ENCODE measurements around the gene LEFTY2. TPM values are rescaled to one million over a fixed set of nuclear protein-coding genes. Genes with fewer than 3 reads are reported as not detected.

Gene LEFTY2
- total and polyA plus RNA-seq, 9 of the 15 experiments (the other 6 are each of a cell fraction or from before 2014, with no cell fraction given) = 0.04 to 0.14 TPM; not detected in 7

GRCh38 chr1:225928186-225929175, 12.5 kb downstream of the LEFTY2 start (continued):
- TF ChIP-seq KDM1A (IDR thresholded peaks at IDR 0.05) (peak; percentile 95 to 97), CBX3 (IDR thresholded peaks at IDR 0.05; ENCODE audit: borderline replicate concordance in 1 of 2, low read length in 2 of 2) (peak in 1 of 2 experiments; percentile 88; a peak in 1 of 3 replicates), HES1 (IDR thresholded peaks at IDR 0.05; ENCODE audit: low read depth) (peak; percentile 81), EZH2 (IDR thresholded peaks at IDR 0.05; ENCODE audit: borderline replicate concordance, low read depth, low read length) (peak; percentile 86; the same call in 1 of the 2 replicates), PBX2 (CRISPR knock-in tag; IDR thresholded peaks at IDR 0.05; ENCODE audit: low read depth) (no peak), PBX2 (tag; conservative IDR thresholded peaks at IDR 0.05; ENCODE audit: low read depth) (peak; percentile 81), LARP7 (IDR thresholded peaks at IDR 0.05) (peak; percentile 96), NR0B1 (IDR thresholded peaks at IDR 0.05; ENCODE audit: partially characterized antibody) (no peak), HNRNPK (IDR thresholded peaks at IDR 0.05; ENCODE audit: low read depth, low read length, poor library complexity, severe bottlenecking) (no peak), LCOR (CRISPR knock-in tag; IDR thresholded peaks at IDR 0.05) (peak; percentile 89; the same call in 1 of the 2 replicates), CGGBP1 (CRISPR knock-in tag; IDR thresholded peaks at IDR 0.05) (no peak), MTA3 (IDR thresholded peaks at IDR 0.05; ENCODE audit: borderline replicate concordance) (peak; percentile 92), LEF1 (IDR thresholded peaks at IDR 0.05) (peak; percentile 99), RBM39 (optimal IDR thresholded peaks at IDR 0.05; ENCODE audit: low read depth, low read length) (no peak), BCLAF1 (IDR thresholded peaks at IDR 0.05; ENCODE audit: borderline replicate concordance in 1 of 2, control insufficient read depth in 1 of 2, low read depth in 2 of 2, low read length in 1 of 2) (peak; percentile 59 to 80; a peak in 2 of 4 replicates), FIP1L1 (IDR thresholded peaks at IDR 0.05; ENCODE audit: low read depth, low read length, poor library complexity, severe bottlenecking) (no peak), TCF7L2 (IDR thresholded peaks at IDR 0.05; ENCODE audit: low read depth, low read length) (no peak), NBN (IDR thresholded peaks at IDR 0.05; ENCODE audit: low read depth) (peak; percentile 99)
